ENCODE measurements around the gene TIMP2. TPM values are rescaled to one million over a fixed set of nuclear protein-coding genes. Genes with fewer than 3 reads are reported as not detected.

The TIMP2 gene
- total RNA-seq, 1 experiment from 2014 or later = 64.8 TPM

DNA sequence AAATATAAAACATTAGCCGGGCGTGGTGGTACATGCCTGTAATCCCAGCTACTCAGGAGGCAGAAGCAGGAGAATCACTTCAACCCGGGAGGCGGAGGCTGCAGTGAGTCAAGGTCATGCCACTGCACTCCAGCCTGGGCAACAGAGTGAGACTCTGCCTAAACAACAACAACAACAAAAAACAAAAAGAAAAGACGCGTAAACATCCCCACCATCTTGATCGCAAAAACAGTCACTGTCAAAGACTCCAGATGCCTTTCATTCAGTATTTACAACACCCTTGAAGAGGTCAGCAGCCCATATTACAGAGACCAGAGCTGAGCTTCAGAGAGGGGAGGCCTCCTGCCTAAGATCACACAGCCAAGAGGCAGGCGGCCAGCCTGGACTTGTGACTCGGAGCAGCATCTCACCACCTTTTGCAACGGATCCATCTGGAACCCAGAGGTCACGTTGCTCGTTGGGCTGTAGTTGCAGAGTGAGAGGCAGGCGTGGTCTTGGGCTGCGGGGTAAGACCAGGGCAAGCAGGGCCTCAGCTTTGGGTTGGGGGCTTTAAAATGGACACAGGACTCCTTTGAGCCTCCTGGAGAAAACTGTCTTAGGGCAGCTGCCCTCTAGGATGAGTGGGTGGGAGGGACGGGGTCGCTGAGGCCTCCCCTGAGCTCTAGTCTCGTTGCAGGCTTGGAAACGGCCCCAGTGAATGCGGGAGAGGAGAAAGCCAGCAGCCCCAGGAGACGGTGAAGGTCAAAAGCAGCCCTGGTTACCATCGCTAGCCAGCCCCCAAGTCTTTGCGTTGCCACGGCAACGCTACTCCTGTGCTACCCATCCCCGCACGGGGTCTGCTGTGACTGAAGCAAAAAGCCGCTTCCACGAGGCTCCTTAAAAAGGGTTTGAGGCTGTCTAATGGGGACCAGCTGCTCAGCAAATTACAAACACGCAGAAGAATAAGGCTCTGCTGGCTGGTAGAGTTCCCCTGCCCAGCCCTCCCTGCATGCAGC is 28.5 kb upstream of the TIMP2 start (continued):
- TF ChIP-seq EGR1 (IDR thresholded peaks at IDR 0.05; ENCODE audit: low read depth) = no peak

DNA sequence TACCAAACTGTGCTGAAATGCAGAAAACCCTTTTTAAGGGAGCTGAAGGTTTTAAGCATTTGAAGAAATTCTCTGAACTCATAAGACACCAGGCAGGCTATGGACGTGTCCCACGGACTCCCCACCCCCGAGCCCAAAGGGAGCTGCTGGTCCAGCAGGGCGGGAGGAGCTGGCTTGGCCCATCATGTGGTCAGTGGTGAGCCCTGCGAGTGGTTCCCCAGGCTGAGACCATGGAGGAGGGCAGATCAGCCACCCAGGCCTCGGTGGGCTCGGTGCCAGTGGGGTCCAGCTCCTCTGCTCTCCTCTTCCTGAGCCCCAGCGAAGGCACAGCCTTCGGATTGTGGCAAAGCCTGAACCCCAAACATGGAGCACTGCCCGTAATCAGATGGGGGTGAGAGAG is 27.5 kb upstream of the TIMP2 start:
- Histone ChIP-seq H3K9ac (ENCODE audit: low read length) (no peak overlapping the region), H3K4me2 (ENCODE audit: low read length) (no peak overlapping the region), H3K4me3 (replicated peaks in 1 of 2; ENCODE audit: low read depth in 1 of 2, low read length in 2 of 2) (no peak overlapping the region), H3K27ac (ENCODE audit: low read depth, low read length) (no peak overlapping the region), H3K27me3 (ENCODE audit: insufficient read depth, low read length) (no peaks in the 10 kb centered on the region), H3K9me3 (ENCODE audit: control insufficient read depth in 1 of 2, insufficient read depth in 1 of 2, low read depth in 1 of 2, low read length in 2 of 2) (no peaks in the 10 kb centered on the region), H3K36me3 (ENCODE audit: control insufficient read depth in 1 of 2, insufficient read depth in 2 of 2, low read length in 2 of 2) (no peaks in the 10 kb centered on the region), H3K4me1 (ENCODE audit: control insufficient read depth in 1 of 2, insufficient read depth in 2 of 2, low read length in 2 of 2) (peaks cover 7 to 14% of the 10 kb centered on the region in 2 experiments), H3K79me2 (ENCODE audit: insufficient read depth, low read length) (no peaks in the 10 kb centered on the region), H3K9me2 (ENCODE audit: insufficient read depth) (0 out of 2 replicates have a peak, but pooled peaks cover 4% of the 10 kb centered on the region), H4K20me1 (ENCODE audit: insufficient read depth) (no peaks in the 10 kb centered on the region), H2AFZ (ENCODE audit: low read depth, low read length, poor library complexity, severe bottlenecking) (no peak overlapping the region)
- no peak for DNase-seq (ENCODE audit: low read depth, low spot score)
- TF ChIP-seq ZNF274 (IDR thresholded peaks at IDR 0.05; ENCODE audit: low read depth, low read length) (no peak), FOSL1 (IDR thresholded peaks at IDR 0.05; ENCODE audit: low read depth) (no peak), YY1 (IDR thresholded peaks at IDR 0.05; ENCODE audit: extremely low read depth, insufficient replicate concordance, low read depth, low read length) (no peak), CEBPB (IDR thresholded peaks at IDR 0.05; ENCODE audit: low read depth) (no peak), EZH2 (IDR thresholded peaks at IDR 0.05) (no peak), POLR2AphosphoS5 (IDR thresholded peaks at IDR 0.05; ENCODE audit: low read depth, low read length) (no peak), JUND (IDR thresholded peaks at IDR 0.05) (no peak), RAD21 (IDR thresholded peaks at IDR 0.05; ENCODE audit: low read depth) (no peak), CTCF (IDR thresholded peaks at IDR 0.05 in 2 of 3, conservative IDR thresholded peaks at IDR 0.05 in 1 of 3; ENCODE audit: borderline replicate concordance in 1 of 3, insufficient read depth in 1 of 3, low read depth in 2 of 3, low read length in 2 of 3) (no peak)
- TF ChIP-seq, protein P1, sequence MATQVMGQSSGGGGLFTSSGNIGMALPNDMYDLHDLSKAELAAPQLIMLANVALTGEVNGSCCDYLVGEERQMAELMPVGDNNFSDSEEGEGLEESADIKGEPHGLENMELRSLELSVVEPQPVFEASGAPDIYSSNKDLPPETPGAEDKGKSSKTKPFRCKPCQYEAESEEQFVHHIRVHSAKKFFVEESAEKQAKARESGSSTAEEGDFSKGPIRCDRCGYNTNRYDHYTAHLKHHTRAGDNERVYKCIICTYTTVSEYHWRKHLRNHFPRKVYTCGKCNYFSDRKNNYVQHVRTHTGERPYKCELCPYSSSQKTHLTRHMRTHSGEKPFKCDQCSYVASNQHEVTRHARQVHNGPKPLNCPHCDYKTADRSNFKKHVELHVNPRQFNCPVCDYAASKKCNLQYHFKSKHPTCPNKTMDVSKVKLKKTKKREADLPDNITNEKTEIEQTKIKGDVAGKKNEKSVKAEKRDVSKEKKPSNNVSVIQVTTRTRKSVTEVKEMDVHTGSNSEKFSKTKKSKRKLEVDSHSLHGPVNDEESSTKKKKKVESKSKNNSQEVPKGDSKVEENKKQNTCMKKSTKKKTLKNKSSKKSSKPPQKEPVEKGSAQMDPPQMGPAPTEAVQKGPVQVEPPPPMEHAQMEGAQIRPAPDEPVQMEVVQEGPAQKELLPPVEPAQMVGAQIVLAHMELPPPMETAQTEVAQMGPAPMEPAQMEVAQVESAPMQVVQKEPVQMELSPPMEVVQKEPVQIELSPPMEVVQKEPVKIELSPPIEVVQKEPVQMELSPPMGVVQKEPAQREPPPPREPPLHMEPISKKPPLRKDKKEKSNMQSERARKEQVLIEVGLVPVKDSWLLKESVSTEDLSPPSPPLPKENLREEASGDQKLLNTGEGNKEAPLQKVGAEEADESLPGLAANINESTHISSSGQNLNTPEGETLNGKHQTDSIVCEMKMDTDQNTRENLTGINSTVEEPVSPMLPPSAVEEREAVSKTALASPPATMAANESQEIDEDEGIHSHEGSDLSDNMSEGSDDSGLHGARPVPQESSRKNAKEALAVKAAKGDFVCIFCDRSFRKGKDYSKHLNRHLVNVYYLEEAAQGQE (IDR thresholded peaks at IDR 0.05; ENCODE audit: low read depth) = no peak
- TF ChIP-seq, protein P2, sequence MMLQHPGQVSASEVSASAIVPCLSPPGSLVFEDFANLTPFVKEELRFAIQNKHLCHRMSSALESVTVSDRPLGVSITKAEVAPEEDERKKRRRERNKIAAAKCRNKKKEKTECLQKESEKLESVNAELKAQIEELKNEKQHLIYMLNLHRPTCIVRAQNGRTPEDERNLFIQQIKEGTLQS (IDR thresholded peaks at IDR 0.05) = no peak
- ATAC-seq = no peak
- RAD21 ChIA-PET (ENCODE audit: low non-redundant PET in 1 of 2, low total read pairs in 2 of 2, uncharacterized antibody in 2 of 2, unreplicated experiment in 2 of 2) = no interaction called here
- CTCF ChIA-PET = no interaction called here
- intact Hi-C loops (cut with micrococcal nuclease) = no loop called here
- no TSS peak for BruUV-seq (replicated peaks)
- POLR2A ChIA-PET = no interaction called here

Measured in HCT116 (cell line).